ENCODE measurements around the gene RHOH. TPM values are rescaled to one million over a fixed set of nuclear protein-coding genes. Genes with fewer than 3 reads are reported as not detected.

RHOH gene
- total RNA-seq, 1 donor from 2014 or later, result not detected

- TF ChIP-seq, protein P1, sequence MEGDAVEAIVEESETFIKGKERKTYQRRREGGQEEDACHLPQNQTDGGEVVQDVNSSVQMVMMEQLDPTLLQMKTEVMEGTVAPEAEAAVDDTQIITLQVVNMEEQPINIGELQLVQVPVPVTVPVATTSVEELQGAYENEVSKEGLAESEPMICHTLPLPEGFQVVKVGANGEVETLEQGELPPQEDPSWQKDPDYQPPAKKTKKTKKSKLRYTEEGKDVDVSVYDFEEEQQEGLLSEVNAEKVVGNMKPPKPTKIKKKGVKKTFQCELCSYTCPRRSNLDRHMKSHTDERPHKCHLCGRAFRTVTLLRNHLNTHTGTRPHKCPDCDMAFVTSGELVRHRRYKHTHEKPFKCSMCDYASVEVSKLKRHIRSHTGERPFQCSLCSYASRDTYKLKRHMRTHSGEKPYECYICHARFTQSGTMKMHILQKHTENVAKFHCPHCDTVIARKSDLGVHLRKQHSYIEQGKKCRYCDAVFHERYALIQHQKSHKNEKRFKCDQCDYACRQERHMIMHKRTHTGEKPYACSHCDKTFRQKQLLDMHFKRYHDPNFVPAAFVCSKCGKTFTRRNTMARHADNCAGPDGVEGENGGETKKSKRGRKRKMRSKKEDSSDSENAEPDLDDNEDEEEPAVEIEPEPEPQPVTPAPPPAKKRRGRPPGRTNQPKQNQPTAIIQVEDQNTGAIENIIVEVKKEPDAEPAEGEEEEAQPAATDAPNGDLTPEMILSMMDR (IDR thresholded peaks at IDR 0.05), result no peak
- DNase-seq (ENCODE audit: extremely low spot score, unreplicated experiment), result no peak
- H3K27me3 Mint-ChIP-seq (ENCODE audit: unreplicated experiment), result no peaks in the 10 kb centered on the region
- no peaks in the 10 kb centered on the region for H3K4me1 Mint-ChIP-seq (ENCODE audit: unreplicated experiment)
- H3K4me3 Mint-ChIP-seq (ENCODE audit: unreplicated experiment), result no peak overlapping the region
- H3K9me3 Mint-ChIP-seq (ENCODE audit: unreplicated experiment), result peaks cover 16% of the 10 kb centered on the region
- no peak overlapping the region for H3K27ac Mint-ChIP-seq (ENCODE audit: unreplicated experiment)
- peaks cover 16% of the 10 kb centered on the region for H3K36me3 Mint-ChIP-seq (ENCODE audit: unreplicated experiment)
Observed at GRCh38 chr4:40170588-40170987, 26.2 kb upstream of the RHOH start.

DNA sequence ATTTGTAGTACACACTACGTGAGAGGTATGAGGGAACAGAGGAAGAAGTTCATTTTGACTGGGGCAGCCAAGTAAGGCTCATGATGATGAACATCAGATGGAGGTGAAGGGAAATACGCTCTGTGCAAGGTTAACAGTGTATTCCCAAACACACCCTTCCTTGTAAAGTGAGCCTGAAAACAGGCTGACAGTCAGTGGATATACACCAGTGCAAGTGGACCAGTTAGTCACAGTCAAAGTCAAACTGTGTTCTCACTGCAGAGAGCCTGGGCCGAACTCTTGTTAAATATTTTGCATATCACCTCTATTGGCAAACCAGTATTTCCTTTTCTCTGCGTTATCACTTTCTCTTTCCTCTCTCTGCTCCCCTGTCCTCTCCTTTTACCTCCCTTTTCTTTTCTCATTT lies 23.4 kb upstream of the RHOH start:
- H3K27ac Mint-ChIP-seq (ENCODE audit: unreplicated experiment), result no peak overlapping the region
- H3K4me3 Mint-ChIP-seq (ENCODE audit: unreplicated experiment), result no peak overlapping the region
- TF ChIP-seq, protein P1 (IDR thresholded peaks at IDR 0.05), result no peak
- H3K9me3 Mint-ChIP-seq (ENCODE audit: unreplicated experiment), result no peaks in the 10 kb centered on the region
- H3K27me3 Mint-ChIP-seq (ENCODE audit: unreplicated experiment), result no peaks in the 10 kb centered on the region
- no peaks in the 10 kb centered on the region for H3K36me3 Mint-ChIP-seq (ENCODE audit: unreplicated experiment)
- H3K4me1 Mint-ChIP-seq (ENCODE audit: unreplicated experiment), result no peaks in the 10 kb centered on the region
- no peak for DNase-seq (ENCODE audit: extremely low spot score, unreplicated experiment)

- Mint-ChIP-seq H3K4me3 (ENCODE audit: unreplicated experiment) (no peak overlapping the region), H3K4me1 (ENCODE audit: unreplicated experiment) (no peaks in the 10 kb centered on the region), H3K36me3 (ENCODE audit: unreplicated experiment) (no peaks in the 10 kb centered on the region), H3K27ac (ENCODE audit: unreplicated experiment) (no peak overlapping the region), H3K27me3 (ENCODE audit: unreplicated experiment) (no peaks in the 10 kb centered on the region), H3K9me3 (ENCODE audit: unreplicated experiment) (peaks cover 3% of the 10 kb centered on the region)
- TF ChIP-seq, protein P1 (IDR thresholded peaks at IDR 0.05), result no peak
- DNase-seq (ENCODE audit: extremely low spot score, unreplicated experiment), result no peak
Observed at GRCh38 chr4:40176602-40177001, 20.2 kb upstream of the RHOH start.

GRCh38 chr4:40177591-40177990 lies 19.2 kb upstream of the RHOH start:
- Mint-ChIP-seq H3K9me3 (ENCODE audit: unreplicated experiment) (peaks cover 3% of the 10 kb centered on the region), H3K27me3 (ENCODE audit: unreplicated experiment) (no peaks in the 10 kb centered on the region), H3K36me3 (ENCODE audit: unreplicated experiment) (no peaks in the 10 kb centered on the region), H3K27ac (ENCODE audit: unreplicated experiment) (no peak overlapping the region), H3K4me1 (ENCODE audit: unreplicated experiment) (no peaks in the 10 kb centered on the region), H3K4me3 (ENCODE audit: unreplicated experiment) (no peak overlapping the region)
- no peak for DNase-seq (ENCODE audit: extremely low spot score, unreplicated experiment)
- TF ChIP-seq, protein P1 (IDR thresholded peaks at IDR 0.05), result no peak

GRCh38 chr4:40178672-40179071 lies 18.2 kb upstream of the RHOH start:
- Mint-ChIP-seq H3K36me3 (ENCODE audit: unreplicated experiment) (no peaks in the 10 kb centered on the region), H3K4me3 (ENCODE audit: unreplicated experiment) (no peak overlapping the region), H3K27ac (ENCODE audit: unreplicated experiment) (no peak overlapping the region), H3K9me3 (ENCODE audit: unreplicated experiment) (peaks cover 3% of the 10 kb centered on the region), H3K27me3 (ENCODE audit: unreplicated experiment) (no peaks in the 10 kb centered on the region), H3K4me1 (ENCODE audit: unreplicated experiment) (peaks cover under 1% of the 10 kb centered on the region)
- TF ChIP-seq, protein P1 (IDR thresholded peaks at IDR 0.05), result no peak
- no peak for DNase-seq (ENCODE audit: extremely low spot score, unreplicated experiment)
